Tibial nerve (tissue), 4 donors: ENCODE measurements around the gene C16orf95. TPM values are rescaled to one million over a fixed set of nuclear protein-coding genes. Genes with fewer than 3 reads are reported as not detected.

Source experiments
- DNase-seq, 2 donors: peaks; one replicate each; pipeline ENCODE4 v3.0.0-alpha.2; 2019; ENCODE audit warnings: low spot score in 2 of 2
- H3K27ac ChIP-seq, 4 donors: fragments of 200-600 bp; sonication (generic) in 3 of 4; one replicate each; pipeline ENCODE4 v1.5.1; 2017 to 2019; ENCODE audit warnings: mild to moderate bottlenecking in 1 of 4
- H3K27me3 ChIP-seq, 2 donors: fragments of 200-600 bp; sonication (generic) in 1 of 2; one replicate each; pipeline versions ENCODE4 v1.5.1 to v1.6.0; 2017 to 2019
- H3K36me3 ChIP-seq, 3 donors: fragments of 200-600 bp; sonication (generic); one replicate each; pipeline ENCODE4 v1.5.1; 2018 to 2019
- H3K4me1 ChIP-seq, 4 donors: fragments of 200-600 bp; sonication (generic) in 3 of 4; one replicate each; pipeline ENCODE4 v1.5.1; 2017 to 2019
- H3K4me3 ChIP-seq, 4 donors: fragments of 200-600 bp; sonication (generic) in 3 of 4; one replicate each; pipeline ENCODE4 v1.5.1; 2017 to 2019; ENCODE audit warnings: mild to moderate bottlenecking in 1 of 4, moderate library complexity in 1 of 4
- H3K9me3 ChIP-seq, 4 donors: fragments of 200-600 bp; sonication (generic) in 3 of 4; one replicate each; pipeline ENCODE4 v1.5.1; 2017 to 2019
- CTCF ChIP-seq, 5 experiments: fragments of 200-600 bp in 3 of 5; fragments of 450-650 bp in 2 of 5; sonication (generic) in 3 of 5; IDR thresholded peaks; one replicate each; pipeline ENCODE4 v1.5.1; 2016 to 2019; ENCODE audit warnings: antibody characterized with exemption in 5 of 5, mild to moderate bottlenecking in 3 of 5, moderate library complexity in 2 of 5
- EP300 ChIP-seq, 2 donors: sonication (generic); formaldehyde crosslinking; IDR thresholded peaks; one replicate each; pipeline ENCODE4 v1.6.1; 2017; ENCODE audit warnings: antibody characterized with exemption in 2 of 2, mild to moderate bottlenecking in 1 of 2
- POLR2A ChIP-seq, 2 donors: fragments of 450-650 bp; IDR thresholded peaks; one replicate each; pipeline ENCODE4 v1.6.1; 2017; ENCODE audit warnings: antibody characterized with exemption in 2 of 2, mild to moderate bottlenecking in 2 of 2, moderate library complexity in 2 of 2
- WGBS, 2 donors: methylation state at CpG; one replicate each; pipeline ENCODE4 v1.1.5; 2018; 5-methylcytosine and 5-hydroxymethylcytosine counted together
- total RNA-seq, 4 donors: library from RNA; depleted of rRNA; stranded (reverse); fragments of >200 nt; gene quantifications; one replicate each; pipeline ENCODE4 v1.1.0, GENCODE V29; 2016

Gene C16orf95
- total RNA-seq, 4 donors from 2014 or later = 0.44 to 9.8 (median 2.6) TPM

DNA sequence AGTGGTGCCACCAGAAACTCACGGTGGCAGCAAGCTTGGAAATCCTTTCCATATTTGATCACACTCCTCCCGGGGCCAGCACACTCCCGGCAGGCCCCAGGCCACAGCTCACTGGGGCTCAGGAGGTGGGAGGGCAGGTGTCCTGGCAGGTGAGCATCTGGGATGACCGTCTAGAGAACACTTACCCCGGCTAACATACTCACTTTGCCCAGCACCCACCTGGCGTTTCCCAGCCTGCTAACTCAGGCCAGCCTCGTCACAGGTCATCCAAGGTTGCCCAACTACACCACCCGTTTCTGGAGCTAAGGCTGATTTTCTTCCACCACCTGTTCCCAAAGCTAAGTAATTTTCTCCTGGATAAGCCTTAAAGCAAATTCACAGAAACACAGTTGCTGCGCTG is 41.5 kb upstream of the C16orf95 start:
- no peaks in the 10 kb centered on the region for H3K27me3 ChIP-seq
- DNase-seq = no peak
- H3K4me1 ChIP-seq = peaks cover 0 to 6% (median 0%) of the 10 kb centered on the region in 4 donors
- WGBS, 2 donors = 89 to 95% methylated on average over 9 of the region's 9 CpGs
- no peak overlapping the region for H3K4me3 ChIP-seq
- H3K27ac ChIP-seq = no peak overlapping the region
- H3K9me3 ChIP-seq = no peaks in the 10 kb centered on the region
- no peak for TF ChIP-seq EP300 (IDR thresholded peaks at IDR 0.05)
- no peak for TF ChIP-seq POLR2A (IDR thresholded peaks at IDR 0.05)
- no peak for TF ChIP-seq CTCF (IDR thresholded peaks at IDR 0.05)
- H3K36me3 ChIP-seq = peaks cover 5 to 93% (median 17%) of the 10 kb centered on the region in 3 donors

GRCh38 chr16:87358250-87358649 is 41.1 kb upstream of the C16orf95 start:
- no peak for DNase-seq
- no peaks in the 10 kb centered on the region for H3K27me3 ChIP-seq
- H3K9me3 ChIP-seq = no peaks in the 10 kb centered on the region
- H3K36me3 ChIP-seq = peaks cover 5 to 95% (median 17%) of the 10 kb centered on the region in 3 donors
- H3K27ac ChIP-seq = no peak overlapping the region
- H3K4me3 ChIP-seq = no peak overlapping the region
- H3K4me1 ChIP-seq = peaks cover 0 to 1% (median 0%) of the 10 kb centered on the region in 4 donors
- TF ChIP-seq CTCF (IDR thresholded peaks at IDR 0.05) (no peak), EP300 (IDR thresholded peaks at IDR 0.05) (no peak), POLR2A (IDR thresholded peaks at IDR 0.05) (no peak)
- WGBS, 2 donors = 94% methylated on average over 17 of the region's 17 CpGs

DNA sequence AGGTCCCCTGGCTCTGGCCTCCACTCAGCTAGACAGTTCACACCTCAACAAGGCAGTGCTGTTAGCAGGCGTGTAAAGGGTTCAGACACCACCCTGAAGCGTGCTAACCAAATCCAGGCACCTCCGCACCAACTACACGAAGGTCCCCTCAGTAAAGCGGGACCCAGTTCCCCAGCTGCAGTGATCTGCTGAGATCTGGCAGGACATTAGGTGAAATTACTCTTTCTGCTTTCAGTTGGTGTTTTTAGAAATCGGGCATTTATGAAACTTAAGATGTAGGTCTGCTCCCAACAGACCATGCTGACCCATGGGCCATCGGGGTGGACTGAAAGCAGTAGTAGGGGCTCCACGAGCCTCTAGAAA is 39.3 kb upstream of the C16orf95 start:
- no peak for DNase-seq
- 89 to 92% methylated on average over 8 of the region's 8 CpGs for WGBS, 2 donors
- Histone ChIP-seq H3K36me3 (peaks cover 5 to 91% (median 17%) of the 10 kb centered on the region in 3 donors), H3K9me3 (no peaks in the 10 kb centered on the region), H3K4me1 (no peaks in the 10 kb centered on the region), H3K27me3 (no peaks in the 10 kb centered on the region), H3K27ac (no peak overlapping the region), H3K4me3 (no peak overlapping the region)
- TF ChIP-seq CTCF (IDR thresholded peaks at IDR 0.05) = no peak
- no peak for TF ChIP-seq POLR2A (IDR thresholded peaks at IDR 0.05)
- TF ChIP-seq EP300 (IDR thresholded peaks at IDR 0.05) = no peak

- peaks cover 0 to 12% (median 0%) of the 10 kb centered on the region in 4 donors for H3K4me1 ChIP-seq
- TF ChIP-seq EP300 (IDR thresholded peaks at IDR 0.05) = no peak
- no peak for TF ChIP-seq CTCF (IDR thresholded peaks at IDR 0.05)
- TF ChIP-seq POLR2A (IDR thresholded peaks at IDR 0.05) = no peak
- no peak for DNase-seq
- no peaks in the 10 kb centered on the region for H3K27me3 ChIP-seq
- H3K36me3 ChIP-seq = peaks cover 2 to 74% (median 10%) of the 10 kb centered on the region in 3 donors
- H3K4me3 ChIP-seq = no peak overlapping the region
- H3K27ac ChIP-seq = no peak overlapping the region
- 90 to 91% methylated on average over 17 of the region's 17 CpGs for WGBS, 2 donors
- H3K9me3 ChIP-seq = no peaks in the 10 kb centered on the region
Measured at GRCh38 chr16:87353613-87354012, 36.4 kb upstream of the C16orf95 start.

GRCh38 chr16:87352818-87353217 is 35.6 kb upstream of the C16orf95 start:
- Histone ChIP-seq H3K4me1 (peaks cover 0 to 12% (median 0%) of the 10 kb centered on the region in 4 donors), H3K27me3 (no peaks in the 10 kb centered on the region), H3K9me3 (no peaks in the 10 kb centered on the region), H3K27ac (no peak overlapping the region), H3K36me3 (peaks cover 0 to 74% (median 2%) of the 10 kb centered on the region in 3 donors), H3K4me3 (no peak overlapping the region)
- 89 to 91% methylated on average over 13 to 15 of the region's 15 CpGs for WGBS, 2 donors
- TF ChIP-seq EP300 (IDR thresholded peaks at IDR 0.05) (no peak), POLR2A (IDR thresholded peaks at IDR 0.05) (no peak)
- DNase-seq = no peak

DNA sequence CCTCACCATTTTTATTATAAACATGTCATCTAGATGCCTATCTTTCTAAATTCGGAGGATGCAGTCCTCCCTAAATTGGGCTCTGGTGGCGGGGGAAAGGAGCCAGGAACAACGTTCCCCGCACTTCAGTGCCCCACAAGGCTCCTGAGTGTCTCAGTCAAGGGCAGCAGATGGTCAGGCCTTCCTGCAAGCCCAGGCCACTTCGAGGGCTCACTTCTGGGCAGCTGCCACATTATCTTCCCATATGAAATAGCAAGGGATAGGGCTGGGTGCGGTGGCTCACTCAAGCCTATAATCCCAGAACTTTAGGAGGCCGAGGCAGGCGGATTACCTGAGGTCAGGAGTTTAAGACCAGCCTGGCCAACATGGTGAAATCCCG is 34.1 kb upstream of the C16orf95 start:
- no peaks in the 10 kb centered on the region for H3K27me3 ChIP-seq
- TF ChIP-seq CTCF (IDR thresholded peaks at IDR 0.05) = no peak
- TF ChIP-seq EP300 (IDR thresholded peaks at IDR 0.05) = no peak
- no peak for TF ChIP-seq POLR2A (IDR thresholded peaks at IDR 0.05)
- WGBS, 2 donors = 68 to 73% methylated on average over 9 of the region's 9 CpGs
- H3K36me3 ChIP-seq = peaks cover 0 to 73% (median 0%) of the 10 kb centered on the region in 3 donors
- peaks cover 0 to 12% (median 0%) of the 10 kb centered on the region in 4 donors for H3K4me1 ChIP-seq
- DNase-seq = no peak
- no peaks in the 10 kb centered on the region for H3K9me3 ChIP-seq
- H3K4me3 ChIP-seq = no peak overlapping the region
- H3K27ac ChIP-seq = no peak overlapping the region
